HG03060 (cell line): ENCODE measurements around the gene LRIT1.

Experiments
- ATAC-seq: cut with Tn5 transposase; IDR thresholded peaks from one replicate; pipeline ENCODE4 v1.9.1; 2021; ENCODE audit warnings: low read depth, moderate number of reproducible peaks; ENCODE audit not compliant: unreplicated experiment

Gene LRIT1

GRCh38 chr10:84214612-84215235, 26.6 kb downstream of the LRIT1 start:
- no peak for ATAC-seq

- no peak for ATAC-seq
These were observed 27.2 kb downstream of the LRIT1 start for GRCh38 chr10:84214046-84214572.

GRCh38 chr10:84213076-84213475, 28.3 kb downstream of the LRIT1 start:
- no peak for ATAC-seq

- no peak for ATAC-seq
These were observed 29.3 kb downstream of the LRIT1 start for GRCh38 chr10:84212014-84212413.

- no peak for ATAC-seq
These were observed 29.8 kb downstream of the LRIT1 start for GRCh38 chr10:84211566-84211965.

- no peak for ATAC-seq
These were observed 33.3 kb downstream of the LRIT1 start for GRCh38 chr10:84208023-84208422.

GRCh38 chr10:84205853-84206525, 35.4 kb downstream of the LRIT1 start:
- no peak for ATAC-seq

- ATAC-seq: peak; percentile 67
These were observed 36.1 kb downstream of the LRIT1 start for GRCh38 chr10:84205049-84205852.

- ATAC-seq: no peak
These were observed 36.7 kb downstream of the LRIT1 start for GRCh38 chr10:84204610-84205009.

- ATAC-seq: no peak
These were observed 37.2 kb downstream of the LRIT1 start for GRCh38 chr10:84204122-84204521.

GRCh38 chr10:84202349-84202748, 39.0 kb downstream of the LRIT1 start:
- ATAC-seq: no peak

GRCh38 chr10:84201682-84202081, 39.7 kb downstream of the LRIT1 start:
- ATAC-seq: no peak

GRCh38 chr10:84201244-84201606, 40.1 kb downstream of the LRIT1 start:
- no peak for ATAC-seq

- no peak for ATAC-seq
These were observed 40.7 kb downstream of the LRIT1 start for GRCh38 chr10:84200537-84201243.

GRCh38 chr10:84198206-84198915, 43.0 kb downstream of the LRIT1 start:
- no peak for ATAC-seq

GRCh38 chr10:84197643-84198042, 43.7 kb downstream of the LRIT1 start:
- ATAC-seq: no peak

- no peak for ATAC-seq
These were observed 44.4 kb downstream of the LRIT1 start for GRCh38 chr10:84196941-84197340.

- no peak for ATAC-seq
These were observed 45.3 kb downstream of the LRIT1 start for GRCh38 chr10:84196083-84196482.

GRCh38 chr10:84195044-84195830, 46.1 kb downstream of the LRIT1 start:
- no peak for ATAC-seq
